HuH-7.5 (cell line): Measurements from ENCODE around the gene EOMES.
A peak's percentile ranks its signal among the peaks of the same experiment; 100 is the strongest.

Experiments
- DNase-seq: peaks from one replicate; pipeline ENCODE4 v3.0.0; 2011; ENCODE audit warnings: low spot score

EOMES gene

GRCh38 chr3:27720899-27721716, 1.0 kb downstream of the EOMES start:
- DNase-seq: peak; percentile 78

DNA sequence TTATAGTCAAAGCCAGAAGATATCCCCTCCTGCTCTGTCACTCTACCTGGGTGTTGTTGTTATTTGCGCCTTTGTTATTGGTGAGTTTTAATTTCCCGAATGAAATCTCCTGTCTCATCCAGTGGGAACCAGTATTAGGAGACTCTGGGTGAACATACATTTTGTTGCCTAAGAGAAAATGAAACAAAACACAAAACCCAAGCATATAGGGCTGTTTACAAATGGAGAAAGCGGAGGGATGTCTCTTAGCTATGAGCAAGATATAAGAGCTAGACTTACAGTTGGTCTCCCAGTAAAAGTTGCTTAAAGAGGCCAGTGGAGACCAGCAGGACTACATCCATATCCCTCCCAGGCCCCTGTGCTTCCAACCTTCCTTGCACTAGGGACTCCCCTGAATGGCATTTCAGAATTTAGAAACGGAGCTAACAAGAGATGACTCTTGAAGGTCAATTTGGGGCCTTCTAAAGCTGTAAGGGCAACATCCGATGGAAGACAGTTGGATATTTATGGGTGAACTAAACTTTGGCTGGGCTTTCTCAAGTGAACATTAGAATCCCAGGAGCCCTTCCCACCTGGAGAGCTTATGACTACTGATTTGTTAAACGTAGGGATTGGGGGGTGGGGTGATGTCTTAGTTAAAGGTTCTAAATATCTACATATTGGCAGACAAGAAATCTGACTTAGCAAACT, 2.7 kb downstream of the EOMES start:
- DNase-seq: no peak

GRCh38 chr3:27718459-27718858, 3.7 kb downstream of the EOMES start:
- no peak for DNase-seq

GRCh38 chr3:27717200-27717852, 4.8 kb downstream of the EOMES start:
- no peak for DNase-seq

DNA sequence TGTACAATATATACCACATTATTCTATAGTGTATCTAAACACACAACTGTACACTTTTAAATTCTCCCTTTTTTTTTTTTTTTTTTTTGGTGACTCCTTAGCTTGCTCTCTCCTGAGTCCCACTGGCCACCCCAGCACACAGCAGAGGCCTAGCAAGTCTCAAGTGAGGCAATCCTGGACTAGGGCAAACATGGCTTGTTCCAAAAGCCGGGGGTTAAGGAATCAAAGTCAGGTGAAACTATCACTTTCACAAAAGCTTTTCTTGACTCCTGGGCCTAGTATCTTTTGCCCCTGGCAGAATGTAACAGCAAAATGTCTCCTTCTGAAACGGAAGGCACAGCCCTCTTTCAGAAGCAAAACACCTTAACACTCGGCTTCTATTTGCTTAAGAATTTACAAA, 5.8 kb downstream of the EOMES start:
- no peak for DNase-seq

DNA sequence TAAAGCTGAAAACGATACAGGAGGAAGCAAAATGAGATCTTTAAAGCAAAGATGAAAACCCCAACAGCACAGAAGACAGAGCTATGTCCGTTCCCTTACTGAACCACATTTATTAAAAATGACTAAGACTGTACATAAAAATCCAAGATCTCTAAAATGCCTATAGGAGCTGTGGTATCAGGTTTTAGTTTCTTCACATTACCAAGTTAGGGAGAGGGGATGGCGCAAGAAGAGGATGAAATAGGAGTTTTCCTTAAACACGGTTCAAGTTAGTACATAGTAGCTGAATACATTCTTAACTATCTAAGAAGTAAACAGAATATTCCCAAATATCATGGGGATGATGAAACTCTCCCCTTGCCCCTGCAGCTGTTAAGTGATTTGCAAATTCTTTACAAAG, 6.3 kb downstream of the EOMES start:
- no peak for DNase-seq

GRCh38 chr3:27715454-27715806, 6.7 kb downstream of the EOMES start:
- no peak for DNase-seq

GRCh38 chr3:27714692-27715453, 7.2 kb downstream of the EOMES start:
- no peak for DNase-seq

DNA sequence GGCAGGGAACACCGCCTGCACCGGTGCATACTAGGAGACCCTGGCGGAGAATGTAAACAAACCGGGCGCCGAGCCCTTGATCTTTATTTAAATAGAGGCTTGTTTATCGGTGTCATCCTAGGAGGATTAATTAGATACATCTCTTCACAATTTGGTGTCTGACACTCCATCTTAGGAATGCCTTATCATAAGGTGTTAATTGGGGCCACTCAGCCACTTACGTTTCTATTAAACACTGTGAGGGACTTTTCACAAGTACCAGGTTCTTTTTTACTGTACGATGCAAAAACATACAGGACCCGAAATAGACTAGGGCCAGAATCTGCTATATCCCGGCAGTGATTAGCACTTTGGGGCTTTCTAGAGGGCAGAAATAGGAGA, 8.0 kb downstream of the EOMES start:
- no peak for DNase-seq

DNA sequence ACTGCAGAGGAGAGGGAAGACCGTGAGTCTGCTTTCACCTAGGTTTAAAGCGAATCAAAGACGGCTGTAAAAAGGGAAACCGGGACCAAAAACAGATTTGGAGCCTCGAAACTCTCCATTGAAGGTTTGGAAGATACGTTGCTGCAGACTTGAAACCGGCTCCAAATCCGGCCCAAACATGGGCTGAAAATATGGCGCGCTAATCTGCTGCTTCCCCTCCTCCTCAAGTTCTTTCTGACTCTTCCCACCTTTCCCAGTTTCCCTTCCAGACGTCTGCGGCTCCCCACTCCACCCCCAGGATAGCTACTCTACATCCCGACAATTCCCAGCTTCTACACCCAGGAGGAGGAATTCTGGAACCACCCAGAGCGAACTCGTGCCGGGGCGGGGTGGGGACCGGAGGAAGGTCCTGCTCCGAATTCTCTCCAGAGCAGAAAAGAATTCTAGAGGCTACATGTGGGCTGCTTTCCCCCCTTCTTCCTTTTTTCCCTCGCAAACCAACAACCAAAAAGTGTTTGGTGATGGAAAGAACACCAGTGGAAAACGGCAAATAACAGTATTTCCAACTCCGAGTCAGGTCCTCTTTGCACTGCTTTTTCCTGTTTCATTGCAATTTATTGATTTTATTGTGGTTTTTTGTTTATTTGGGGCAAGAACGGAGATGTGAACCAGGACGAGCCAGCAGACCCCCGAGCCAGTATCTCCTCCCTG, 8.5 kb downstream of the EOMES start:
- DNase-seq: peak; percentile 72

DNA sequence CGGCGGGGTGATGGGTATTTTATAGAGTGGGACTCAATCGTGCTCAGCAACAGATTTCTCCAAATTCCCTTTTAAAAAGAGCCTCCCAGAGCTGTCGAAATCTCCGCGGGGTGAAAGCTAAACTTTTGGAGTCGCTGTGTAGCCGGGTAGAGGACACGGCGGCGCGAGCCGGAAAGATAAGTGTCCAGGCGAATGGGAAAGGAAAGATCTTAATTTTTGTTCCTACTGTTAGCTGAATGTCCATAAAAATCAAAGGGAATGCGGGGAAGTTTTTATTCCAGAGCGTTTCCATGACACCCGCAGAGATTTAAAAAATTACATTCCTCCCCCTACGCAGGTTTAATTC, 9.1 kb downstream of the EOMES start:
- DNase-seq: no peak

- DNase-seq: peak; percentile 94
These were observed 9.7 kb downstream of the EOMES start for GRCh38 chr3:27712136-27713077.

GRCh38 chr3:27708250-27708649, 13.9 kb downstream of the EOMES start:
- no peak for DNase-seq

GRCh38 chr3:27699067-27699466, 23.1 kb downstream of the EOMES start:
- DNase-seq: no peak

DNA sequence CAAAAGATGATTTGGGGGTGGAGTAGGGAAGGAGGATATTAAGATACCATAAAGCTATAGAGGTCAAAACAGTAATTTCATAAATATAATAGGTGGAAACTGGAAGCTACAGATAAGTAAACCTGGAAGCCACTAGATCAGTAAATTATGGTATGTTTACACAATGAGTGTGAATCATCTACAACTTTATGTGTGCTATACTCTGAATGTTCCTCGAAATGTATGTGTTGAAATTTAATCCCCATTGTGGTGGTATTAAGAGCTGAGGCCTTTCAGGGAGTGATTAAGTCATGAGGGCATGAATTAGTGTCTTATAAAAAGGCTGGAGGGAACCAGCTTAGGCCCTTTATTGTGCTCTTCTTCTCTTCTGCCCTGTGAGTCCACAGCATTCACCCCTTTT, 25.2 kb downstream of the EOMES start:
- no peak for DNase-seq

DNA sequence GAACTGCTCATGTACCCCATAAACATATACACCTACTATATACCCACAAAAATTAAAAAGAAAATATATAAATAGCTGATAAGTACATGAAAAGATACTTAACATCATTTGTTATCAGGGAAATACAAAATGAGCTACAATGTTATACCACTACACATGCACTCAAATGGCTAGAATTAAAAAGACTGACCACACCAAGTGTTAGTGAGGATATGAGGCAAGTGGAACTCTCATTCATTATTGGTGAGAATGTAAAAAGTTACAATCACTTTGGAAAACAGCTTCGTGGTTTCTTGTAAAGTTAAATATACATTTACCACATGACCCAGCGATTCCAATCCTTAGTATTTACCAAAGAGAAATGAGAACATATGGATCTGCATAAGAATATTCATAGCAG, 26.5 kb downstream of the EOMES start:
- DNase-seq: no peak

GRCh38 chr3:27688053-27688452, 34.1 kb downstream of the EOMES start:
- no peak for DNase-seq

GRCh38 chr3:27686642-27687041, 35.5 kb downstream of the EOMES start:
- DNase-seq: no peak

- DNase-seq: no peak
These were observed 36.6 kb downstream of the EOMES start for GRCh38 chr3:27685474-27685873.

DNA sequence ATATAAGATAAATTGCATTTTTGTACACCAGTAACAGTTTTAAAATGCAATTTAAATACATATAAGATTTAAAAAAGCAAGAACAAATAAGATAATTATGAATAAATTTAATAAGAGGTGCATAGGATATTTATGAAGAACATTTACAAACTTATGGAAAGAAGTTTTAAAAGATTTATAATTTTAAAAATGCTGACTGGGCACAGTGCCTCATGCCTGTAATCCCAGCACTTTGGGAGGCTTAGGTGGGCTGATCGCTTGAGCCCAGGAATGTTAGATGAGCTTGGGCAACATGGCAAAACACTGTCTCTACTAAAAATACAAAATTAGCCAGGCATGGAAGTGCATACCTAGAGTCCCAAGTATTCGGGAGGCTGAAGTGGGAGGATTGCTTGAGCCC, 37.8 kb downstream of the EOMES start:
- no peak for DNase-seq

- DNase-seq: peak; percentile 37
These were observed 40.8 kb downstream of the EOMES start for GRCh38 chr3:27681249-27681748.
